Activated naive CD4-positive, alpha-beta T cell treated with anti-CD3 and anti-CD28 coated beads, Interleukin-2, amount 50 U/mL, for 24 hours (primary cell): ENCODE results near the gene ZNF415.
"Not testable (repeated sequence)": the region's sequence is repeated elsewhere in the genome, so short reads cannot be mapped to it uniquely, and the experiment has no call there.

Source experiments
- H3K27ac Mint-ChIP-seq: one replicate; pipeline ENCODE4 v1.8.0; 2021; ENCODE audit warnings: mild to moderate bottlenecking, mixed read lengths
- H3K27me3 Mint-ChIP-seq: one replicate; pipeline ENCODE4 v1.8.0; 2021; ENCODE audit warnings: mixed read lengths
- H3K36me3 Mint-ChIP-seq: one replicate; pipeline ENCODE4 v1.8.0; 2021; ENCODE audit warnings: mixed read lengths
- H3K4me1 Mint-ChIP-seq: one replicate; pipeline ENCODE4 v1.8.0; 2021; ENCODE audit warnings: mixed read lengths
- H3K4me3 Mint-ChIP-seq: one replicate; pipeline ENCODE4 v1.8.0; 2021; ENCODE audit warnings: mild to moderate bottlenecking, mixed read lengths
- H3K9me3 Mint-ChIP-seq: one replicate; pipeline ENCODE4 v1.8.0; 2021; ENCODE audit warnings: mixed read lengths

Gene ZNF415

GRCh38 chr19:53126733-53127526 lies 5.8 kb downstream of the ZNF415 start:
- not testable (repeated sequence) for H3K4me3 Mint-ChIP-seq, H3K27me3 Mint-ChIP-seq, H3K27ac Mint-ChIP-seq, H3K4me1 Mint-ChIP-seq
- H3K9me3 Mint-ChIP-seq, result peaks cover 32% of the 10 kb centered on the region
- H3K36me3 Mint-ChIP-seq, result peaks cover 30% of the 10 kb centered on the region

- Mint-ChIP-seq H3K4me1 (no peaks in the 10 kb centered on the region), H3K36me3 (peaks cover 24% of the 10 kb centered on the region), H3K27me3 (peaks cover 6% of the 10 kb centered on the region), H3K4me3 (no peak overlapping the region), H3K27ac (no peak overlapping the region), H3K9me3 (peaks cover 34% of the 10 kb centered on the region)
These were observed 9.3 kb downstream of the ZNF415 start for GRCh38 chr19:53123400-53123799.

- Mint-ChIP-seq H3K4me3 (no peak overlapping the region), H3K27ac (no peak overlapping the region), H3K9me3 (peaks cover 33% of the 10 kb centered on the region), H3K36me3 (peaks cover 29% of the 10 kb centered on the region), H3K4me1 (no peaks in the 10 kb centered on the region), H3K27me3 (no peaks in the 10 kb centered on the region)
These were observed 20.4 kb downstream of the ZNF415 start for GRCh38 chr19:53112286-53112685.

- no peaks in the 10 kb centered on the region for H3K4me1 Mint-ChIP-seq
- no peaks in the 10 kb centered on the region for H3K27me3 Mint-ChIP-seq
- peaks cover 21% of the 10 kb centered on the region for H3K36me3 Mint-ChIP-seq
- H3K27ac Mint-ChIP-seq, result no peak overlapping the region
- H3K4me3 Mint-ChIP-seq, result no peak overlapping the region
- H3K9me3 Mint-ChIP-seq, result peaks cover 21% of the 10 kb centered on the region
These were observed 23.2 kb downstream of the ZNF415 start for GRCh38 chr19:53109527-53109926.

- Mint-ChIP-seq H3K27me3 (no peaks in the 10 kb centered on the region), H3K36me3 (peaks cover 19% of the 10 kb centered on the region), H3K4me1 (peaks cover 30% of the 10 kb centered on the region), H3K4me3 (peak within 1 kb of the TSS; percentile 89), H3K9me3 (peaks cover 2% of the 10 kb centered on the region), H3K27ac (peak within 1 kb of the TSS; percentile 81)
These were observed 29.2 kb downstream of the ZNF415 start, which contains the start of gene ZNF160 for GRCh38 chr19:53103234-53104203. Gene ZNF160 (minus strand): TSS chr19:53103422. CDS start chr19:53086276, 17,146 bp downstream.

- Mint-ChIP-seq H3K27ac (peak overlapping the region; percentile 81), H3K9me3 (peaks cover 3% of the 10 kb centered on the region), H3K4me3 (peak overlapping the region; percentile 89), H3K27me3 (no peaks in the 10 kb centered on the region), H3K36me3 (peaks cover 23% of the 10 kb centered on the region), H3K4me1 (peaks cover 33% of the 10 kb centered on the region)
These were observed 29.9 kb downstream of the ZNF415 start for GRCh38 chr19:53102756-53103233.

GRCh38 chr19:53102206-53102755 lies 30.4 kb downstream of the ZNF415 start:
- Mint-ChIP-seq H3K4me3 (peak overlapping the region; percentile 89), H3K9me3 (peaks cover 7% of the 10 kb centered on the region), H3K27ac (peak overlapping the region; percentile 76), H3K36me3 (peaks cover 28% of the 10 kb centered on the region), H3K27me3 (no peaks in the 10 kb centered on the region), H3K4me1 (peaks cover 38% of the 10 kb centered on the region)

GRCh38 chr19:53101518-53101917 lies 31.2 kb downstream of the ZNF415 start:
- Mint-ChIP-seq H3K36me3 (peaks cover 30% of the 10 kb centered on the region), H3K4me1 (peaks cover 40% of the 10 kb centered on the region), H3K27ac (no peak overlapping the region), H3K27me3 (no peaks in the 10 kb centered on the region), H3K4me3 (peak overlapping the region; percentile 89), H3K9me3 (peaks cover 7% of the 10 kb centered on the region)

GRCh38 chr19:53098570-53098969 lies 34.1 kb downstream of the ZNF415 start:
- not testable (repeated sequence) for H3K4me3 Mint-ChIP-seq, H3K27ac Mint-ChIP-seq, H3K27me3 Mint-ChIP-seq
- Mint-ChIP-seq H3K36me3 (peaks cover 50% of the 10 kb centered on the region), H3K9me3 (peaks cover 11% of the 10 kb centered on the region), H3K4me1 (peaks cover 40% of the 10 kb centered on the region)

- H3K4me3 Mint-ChIP-seq, H3K27me3 Mint-ChIP-seq, H3K27ac Mint-ChIP-seq: not testable (repeated sequence)
- Mint-ChIP-seq H3K4me1 (peaks cover 33% of the 10 kb centered on the region), H3K36me3 (peaks cover 55% of the 10 kb centered on the region), H3K9me3 (peaks cover 11% of the 10 kb centered on the region)
These were observed 35.6 kb downstream of the ZNF415 start for GRCh38 chr19:53096982-53097690.

GRCh38 chr19:53096579-53096978 lies 36.1 kb downstream of the ZNF415 start:
- Mint-ChIP-seq H3K4me1 (peaks cover 28% of the 10 kb centered on the region), H3K36me3 (peaks cover 55% of the 10 kb centered on the region), H3K9me3 (peaks cover 15% of the 10 kb centered on the region)
- H3K4me3 Mint-ChIP-seq, H3K27ac Mint-ChIP-seq, H3K27me3 Mint-ChIP-seq: not testable (repeated sequence)

GRCh38 chr19:53094754-53095575 lies 37.7 kb downstream of the ZNF415 start:
- peaks cover 15% of the 10 kb centered on the region for H3K9me3 Mint-ChIP-seq
- H3K4me3 Mint-ChIP-seq, result no peak overlapping the region
- H3K4me1 Mint-ChIP-seq, result peaks cover 27% of the 10 kb centered on the region

GRCh38 chr19:53092723-53093122 lies 40.0 kb downstream of the ZNF415 start:
- Mint-ChIP-seq H3K9me3 (peaks cover 15% of the 10 kb centered on the region), H3K36me3 (peaks cover 68% of the 10 kb centered on the region), H3K4me1 (peaks cover 14% of the 10 kb centered on the region), H3K4me3 (no peak overlapping the region), H3K27ac (no peak overlapping the region), H3K27me3 (no peaks in the 10 kb centered on the region)

More at GRCh38 chr19:53094754-53095575, 37.7 kb downstream of the ZNF415 start:
- H3K27me3 Mint-ChIP-seq, result no peaks in the 10 kb centered on the region
- no peak overlapping the region for H3K27ac Mint-ChIP-seq
- peaks cover 66% of the 10 kb centered on the region for H3K36me3 Mint-ChIP-seq
